Upper lobe of right lung (tissue), 1 donor: ENCODE results near the gene SLC13A3. TPM values are rescaled to one million over a fixed set of nuclear protein-coding genes. Genes with fewer than 3 reads are reported as not detected.

Experiments
- ATAC-seq: fragments of 200-7000 bp; cut with Tn5 transposase; one replicate; pipeline ENCODE4 v1.9.1; 2020; ENCODE audit warnings: mild to moderate bottlenecking, moderate library complexity
- DNase-seq: peaks from one replicate; pipeline ENCODE4 v3.0.0-alpha.2; 2020
- H3K27ac ChIP-seq: fragments of 200-600 bp; one replicate; pipeline ENCODE4 v1.8.0; 2022
- H3K27me3 ChIP-seq: fragments of 200-600 bp; one replicate; pipeline ENCODE4 v1.8.0; 2022; ENCODE audit warnings: mild to moderate bottlenecking
- H3K36me3 ChIP-seq: fragments of 200-600 bp; one replicate; pipeline ENCODE4 v1.8.0; 2022
- H3K4me1 ChIP-seq: fragments of 200-600 bp; one replicate; pipeline ENCODE4 v1.8.0; 2022
- H3K4me3 ChIP-seq: fragments of 200-600 bp; one replicate; pipeline ENCODE4 v1.8.0; 2022; ENCODE audit warnings: mild to moderate bottlenecking
- H3K9me3 ChIP-seq: fragments of 200-600 bp; one replicate; pipeline ENCODE4 v1.8.0; 2022
- CTCF ChIP-seq: fragments of 200-600 bp; IDR thresholded peaks from one replicate; pipeline ENCODE4 v1.8.0; 2022; ENCODE audit warnings: antibody characterized with exemption
- intact Hi-C: fragments of 100-400 bp; cut with DNase I; formaldehyde crosslinking; loops from one replicate; pipeline ENCODE4 v1.11.0; 2022
- total RNA-seq: library from RNA; stranded (reverse); fragmentation: NEBNext Ultra II Directional; extraction: Animal tissue kit (Norgen Biotek cat#: 25700); gene quantifications from one replicate; pipeline ENCODE4 v1.2.1, GENCODE V29; 2021
- donor health status: DM: no; HTN: yes; CAD: no; lungs with severe emphysema.

The SLC13A3 gene
- total RNA-seq, 1 donor from 2014 or later: 1.6 TPM

GRCh38 chr20:46605181-46605580, 46.1 kb downstream of the SLC13A3 start:
- H3K4me1 ChIP-seq: no peaks in the 10 kb centered on the region
- no peak overlapping the region for H3K27ac ChIP-seq
- DNase-seq (no peak), ATAC-seq (no peak)
- no peaks in the 10 kb centered on the region for H3K36me3 ChIP-seq
- no peak overlapping the region for H3K4me3 ChIP-seq
- no peaks in the 10 kb centered on the region for H3K9me3 ChIP-seq
- no peaks in the 10 kb centered on the region for H3K27me3 ChIP-seq
- intact Hi-C loops: no loop called here
- no peak for TF ChIP-seq CTCF

GRCh38 chr20:46604551-46605133, 46.6 kb downstream of the SLC13A3 start:
- intact Hi-C loops: no loop called here
- Histone ChIP-seq H3K36me3 (no peaks in the 10 kb centered on the region), H3K9me3 (no peaks in the 10 kb centered on the region), H3K4me1 (no peaks in the 10 kb centered on the region), H3K27me3 (no peaks in the 10 kb centered on the region), H3K27ac (no peak overlapping the region), H3K4me3 (no peak overlapping the region)
- no peak for ATAC-seq
- no peak for DNase-seq
- no peak for TF ChIP-seq CTCF

GRCh38 chr20:46602429-46602828, 48.8 kb downstream of the SLC13A3 start:
- no peak for ATAC-seq
- Histone ChIP-seq H3K9me3 (no peaks in the 10 kb centered on the region), H3K27me3 (no peaks in the 10 kb centered on the region), H3K27ac (no peak overlapping the region), H3K4me1 (no peaks in the 10 kb centered on the region), H3K4me3 (no peak overlapping the region), H3K36me3 (no peaks in the 10 kb centered on the region)
- no peak for DNase-seq
- no peak for TF ChIP-seq CTCF
- intact Hi-C loops: no loop called here

- H3K27me3 ChIP-seq: no peaks in the 10 kb centered on the region
- no peak for TF ChIP-seq CTCF
Measured at GRCh38 chr20:46601603-46602122, 49.6 kb downstream of the SLC13A3 start.

GRCh38 chr20:46600286-46600752, 50.9 kb downstream of the SLC13A3 start:
- Histone ChIP-seq H3K4me1 (no peaks in the 10 kb centered on the region), H3K36me3 (no peaks in the 10 kb centered on the region), H3K27me3 (no peaks in the 10 kb centered on the region), H3K27ac (no peak overlapping the region), H3K4me3 (no peak overlapping the region), H3K9me3 (no peaks in the 10 kb centered on the region)
- no peak for TF ChIP-seq CTCF
- intact Hi-C loops: no loop called here
- DNase-seq (no peak), ATAC-seq (no peak)

More at GRCh38 chr20:46601603-46602122, 49.6 kb downstream of the SLC13A3 start:
- Histone ChIP-seq H3K27ac (no peak overlapping the region), H3K9me3 (no peaks in the 10 kb centered on the region), H3K4me3 (no peak overlapping the region), H3K36me3 (no peaks in the 10 kb centered on the region), H3K4me1 (no peaks in the 10 kb centered on the region)
- DNase-seq (no peak), ATAC-seq (no peak)
- intact Hi-C loops: no loop called here
